NAMALWA (cell line): ENCODE data around the gene ENDOU.

Experiments used
- DNase-seq: peaks from one replicate; pipeline ENCODE4 v3.0.0-alpha.2; 2015; ENCODE audit warnings: low spot score

Gene ENDOU

DNA sequence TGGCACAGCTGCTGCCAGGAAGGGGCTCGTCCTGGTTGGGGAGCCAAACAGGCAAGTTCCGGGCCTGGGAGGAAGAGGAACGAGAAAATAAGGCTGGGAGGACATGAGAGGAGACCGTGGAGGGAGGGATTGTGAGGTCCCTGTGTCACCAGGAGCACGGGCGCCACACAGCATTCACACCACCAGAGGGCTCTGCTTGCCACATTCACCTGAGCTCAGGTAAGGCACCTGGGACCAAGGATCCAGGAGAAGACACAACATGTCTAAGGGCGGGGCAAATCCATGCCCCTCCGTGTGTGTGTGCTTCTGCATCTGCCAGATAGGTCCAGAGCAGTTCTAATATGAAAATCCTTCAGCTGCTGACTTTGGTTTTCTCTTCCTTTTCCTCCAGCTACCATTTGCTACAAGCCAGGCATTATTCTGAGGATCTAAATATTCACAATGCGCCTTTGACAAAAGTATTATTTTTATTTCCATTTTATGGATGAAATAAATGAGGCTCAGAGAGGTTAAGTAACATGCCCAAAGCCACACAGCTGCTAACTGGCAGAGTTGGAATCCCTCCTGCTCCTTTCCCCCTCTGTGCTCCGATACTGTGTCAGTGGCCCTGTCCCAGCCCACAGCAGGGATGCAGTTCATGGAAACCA is 18.8 kb upstream of the ENDOU start:
- DNase-seq: no peak

DNA sequence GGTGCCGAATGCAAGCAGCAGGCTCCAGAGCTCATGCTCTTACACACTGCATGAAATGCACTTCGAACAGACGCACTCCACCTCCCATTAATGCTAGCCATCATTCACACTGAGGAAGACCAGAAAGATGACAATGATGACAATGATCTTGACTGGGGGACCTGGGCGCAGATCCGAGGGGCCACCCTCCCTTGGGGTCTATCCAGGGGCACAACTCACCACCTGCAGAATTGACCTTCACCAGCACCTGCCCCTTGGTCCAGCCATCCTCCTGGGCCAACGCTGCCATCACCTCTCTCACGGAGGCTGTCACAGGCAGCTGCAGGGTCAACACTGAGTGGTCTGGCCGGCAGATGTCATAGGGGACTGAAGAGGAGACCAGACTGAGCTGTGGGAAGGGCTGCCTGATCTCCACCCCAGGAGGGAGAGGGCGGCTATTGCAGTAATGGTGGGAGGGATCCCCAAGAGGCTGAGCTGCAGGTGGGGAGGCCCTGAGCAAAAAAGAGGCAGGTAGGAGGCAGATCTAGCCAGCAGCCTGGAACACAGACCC is 18.1 kb upstream of the ENDOU start:
- DNase-seq: no peak

DNA sequence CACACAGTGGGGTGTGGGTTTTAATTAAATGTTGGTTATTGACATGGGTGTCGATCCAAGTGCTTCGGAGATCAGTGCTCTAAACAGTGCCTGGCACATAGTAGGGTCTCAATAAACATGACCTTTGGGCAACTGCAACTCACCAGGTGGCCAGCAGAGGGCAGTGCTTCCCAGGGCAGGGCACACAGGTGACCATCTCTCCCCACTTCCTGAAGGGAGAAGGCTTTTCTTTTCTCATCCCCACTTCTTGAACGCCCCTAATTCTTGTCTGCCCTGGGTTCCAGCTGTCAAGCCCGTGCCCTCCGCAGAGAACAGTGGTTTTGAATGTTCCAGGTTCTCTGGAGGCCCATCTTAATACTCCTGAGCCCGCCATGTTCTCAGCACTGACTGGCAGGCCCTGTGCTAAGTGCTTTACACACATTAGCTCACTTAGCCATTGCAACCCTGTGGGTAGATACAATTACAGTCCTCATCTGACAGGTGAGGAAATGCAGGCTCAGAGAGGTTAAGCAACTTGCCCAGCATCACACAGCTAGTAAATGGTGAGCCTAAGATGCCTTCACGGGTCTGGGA is 17.0 kb upstream of the ENDOU start:
- peak; percentile 74 for DNase-seq

DNA sequence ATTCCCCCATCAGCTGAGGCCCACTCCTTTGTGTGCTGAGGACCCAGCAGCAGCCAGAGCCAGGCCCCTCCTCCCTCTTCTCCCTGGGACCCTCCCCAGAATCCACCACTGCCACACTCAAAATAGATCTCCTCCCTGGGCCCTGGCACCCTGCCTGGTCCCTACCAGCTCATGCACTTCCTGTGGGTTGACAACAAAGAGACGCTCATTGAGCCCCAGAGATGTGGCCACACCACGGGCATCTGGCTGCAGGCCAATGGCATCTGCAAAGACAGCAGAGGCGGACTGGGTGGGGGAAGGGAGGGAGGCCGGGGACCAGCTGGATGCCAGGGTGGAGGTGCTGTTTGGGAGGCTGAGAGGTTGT is 16.0 kb upstream of the ENDOU start:
- DNase-seq: peak; percentile 89

DNA sequence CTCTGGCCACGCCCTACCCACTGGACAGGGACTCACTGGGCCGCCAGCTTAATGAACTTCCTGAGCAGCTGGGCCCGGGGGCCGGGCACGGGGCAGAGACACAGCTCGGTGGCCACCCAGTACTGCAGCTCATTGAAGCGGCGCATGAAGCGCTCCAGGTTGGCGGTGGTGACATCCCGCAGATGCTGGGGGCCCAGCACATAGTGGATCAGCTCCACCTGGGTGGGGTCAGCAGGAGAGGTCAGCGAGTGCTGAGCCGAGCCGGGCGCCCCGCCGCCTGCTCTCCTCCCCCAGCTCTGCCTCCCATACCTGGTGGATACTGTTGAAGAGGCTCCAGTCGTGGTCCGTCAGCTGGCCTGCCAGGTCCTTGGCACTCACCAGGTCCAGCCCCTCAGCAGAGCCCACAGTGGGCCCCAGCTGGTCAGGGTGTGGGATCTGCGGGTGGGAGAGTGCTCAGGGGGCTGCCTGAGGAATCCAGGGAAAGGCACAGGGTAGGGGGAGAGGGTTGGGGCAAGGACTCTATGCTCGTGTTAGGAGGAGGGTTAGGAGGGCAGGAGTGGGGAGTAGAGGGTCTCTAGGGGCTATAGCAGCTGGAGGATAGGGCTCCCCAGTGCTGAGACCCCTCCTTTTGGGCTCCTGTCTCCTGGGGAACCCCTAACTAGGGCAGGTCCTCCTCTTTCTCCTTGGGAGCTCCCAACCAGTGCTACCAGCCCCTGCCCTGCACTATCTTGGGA is 15.5 kb upstream of the ENDOU start:
- DNase-seq: peak; percentile 70

DNA sequence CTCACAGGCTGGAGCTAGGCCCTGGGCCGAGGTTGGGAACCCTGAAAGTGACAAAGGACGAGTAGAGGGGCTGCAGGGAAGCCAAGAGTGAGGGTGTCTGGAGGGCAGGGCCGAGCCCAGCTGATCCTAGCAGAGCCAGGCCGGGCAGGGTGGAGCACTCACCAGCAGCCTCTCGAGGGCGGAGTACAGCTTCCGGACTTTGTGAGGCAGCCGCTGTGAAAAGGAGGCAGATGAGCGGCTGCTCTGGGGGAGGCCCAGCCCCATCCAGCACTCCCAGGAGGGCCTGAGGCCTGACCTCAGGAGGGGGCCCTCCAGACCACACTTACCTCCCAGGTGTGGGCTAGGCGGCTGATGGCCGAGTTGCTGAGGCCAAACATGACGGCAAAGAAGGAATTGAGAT is 14.7 kb upstream of the ENDOU start:
- DNase-seq: peak; percentile 63

DNA sequence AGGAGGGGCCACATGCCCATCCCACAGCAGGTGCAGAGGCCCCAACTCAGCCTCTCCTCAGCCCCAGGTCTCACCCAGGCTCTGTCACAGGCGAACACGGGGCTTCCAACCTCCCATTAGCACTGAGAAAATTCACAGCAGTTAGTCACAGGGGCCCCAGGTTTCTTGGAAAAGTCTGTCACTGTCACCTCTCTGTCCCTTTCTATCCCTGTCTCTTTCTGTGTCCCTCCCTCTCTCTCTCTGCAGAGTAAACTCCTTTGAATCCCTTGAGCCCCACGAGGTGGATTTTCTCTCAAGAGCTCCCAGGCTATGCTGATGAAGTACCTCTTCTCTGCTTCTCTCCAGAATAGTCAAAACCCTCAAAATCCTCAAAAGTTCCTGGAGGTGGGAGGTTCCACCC is 14.0 kb upstream of the ENDOU start:
- no peak for DNase-seq

DNA sequence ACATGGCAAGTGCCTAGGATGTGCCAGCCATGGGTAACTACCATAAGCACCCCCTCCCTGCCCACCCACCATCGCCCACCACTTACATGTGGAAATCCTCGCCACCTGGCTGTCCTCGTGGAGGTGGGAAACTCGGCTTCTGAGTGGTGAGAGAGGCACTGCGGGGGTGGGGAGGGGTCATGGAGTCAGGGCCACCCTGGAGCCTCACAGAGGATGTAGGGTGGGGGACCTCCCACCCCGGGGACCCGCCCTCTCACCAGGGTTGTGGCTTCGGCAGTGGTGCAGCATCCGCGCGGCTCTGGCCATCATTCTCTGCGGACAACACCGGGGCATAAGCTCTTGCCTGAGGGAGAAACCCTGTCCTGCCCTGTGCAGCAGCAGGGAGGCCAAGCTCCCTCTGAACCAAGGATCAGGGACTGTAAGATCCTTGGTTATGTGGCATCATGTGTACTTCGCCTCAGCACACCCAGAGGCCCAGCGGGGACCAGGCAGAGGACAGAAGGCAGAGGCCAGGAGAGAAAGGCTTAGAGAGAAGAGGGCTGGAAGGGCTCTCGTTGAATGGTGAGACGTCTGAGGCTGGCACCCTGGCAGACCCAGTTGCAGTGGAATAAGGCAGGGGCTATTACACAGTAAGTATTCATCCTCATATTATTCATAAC is 12.8 kb upstream of the ENDOU start:
- DNase-seq: no peak

DNA sequence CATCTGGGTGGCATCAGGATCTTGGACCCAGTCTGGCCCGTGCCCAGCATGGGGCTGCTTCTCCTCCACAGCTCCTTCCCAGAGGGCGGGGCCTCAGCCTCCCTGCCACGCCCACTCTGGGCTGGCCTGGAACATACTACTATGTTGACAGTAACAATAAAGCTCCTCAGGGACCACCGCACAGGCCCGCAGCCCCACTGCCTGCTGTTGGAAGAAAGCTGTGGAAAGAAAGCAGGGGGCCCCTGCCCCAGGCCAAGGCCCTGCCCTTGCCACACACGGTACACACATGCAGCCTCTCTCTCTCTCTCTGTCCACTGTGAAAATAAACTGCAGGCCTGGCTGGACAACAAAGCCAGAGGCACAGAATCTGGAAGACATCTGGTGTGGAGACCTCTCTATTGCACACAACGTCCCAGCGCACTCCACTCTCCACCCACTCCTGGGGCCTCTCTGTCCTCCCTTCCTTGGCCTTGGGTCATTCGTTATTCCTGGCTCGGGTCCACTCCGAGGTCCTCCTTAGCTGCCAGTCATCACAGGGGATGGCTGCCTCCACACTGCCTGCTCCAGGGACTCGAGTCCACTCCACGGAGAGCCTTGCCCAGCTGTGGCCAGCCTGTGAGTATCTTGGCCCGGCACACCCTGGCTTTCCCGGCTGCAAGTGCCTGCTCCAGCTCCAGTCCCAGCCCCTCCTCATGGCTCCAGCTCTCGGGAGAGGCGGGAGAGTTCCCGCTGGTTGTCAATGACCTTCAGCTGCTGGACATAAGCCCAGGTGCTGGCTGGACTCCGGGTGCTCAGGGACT is 11.8 kb upstream of the ENDOU start:
- no peak for DNase-seq

DNA sequence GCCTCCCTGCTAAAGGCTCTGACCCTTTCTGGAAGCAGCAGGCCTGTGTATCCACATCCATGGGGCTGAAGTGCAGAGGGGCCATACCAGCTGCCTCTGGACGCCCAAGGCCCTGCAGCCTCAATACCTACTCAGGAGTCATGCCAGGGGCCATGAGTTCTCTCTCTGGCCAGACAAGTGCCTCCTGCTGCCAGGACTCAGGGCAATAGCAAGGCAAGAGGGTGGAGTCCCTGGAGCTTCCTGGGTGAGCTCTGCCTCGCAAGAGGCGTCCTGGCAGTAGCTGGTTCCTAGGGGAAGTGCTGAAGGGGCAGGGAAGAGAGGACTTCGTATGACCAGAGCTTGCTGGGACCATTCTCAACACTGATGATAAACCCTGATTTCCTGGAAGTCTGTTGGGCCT is 10.9 kb upstream of the ENDOU start:
- no peak for DNase-seq

DNA sequence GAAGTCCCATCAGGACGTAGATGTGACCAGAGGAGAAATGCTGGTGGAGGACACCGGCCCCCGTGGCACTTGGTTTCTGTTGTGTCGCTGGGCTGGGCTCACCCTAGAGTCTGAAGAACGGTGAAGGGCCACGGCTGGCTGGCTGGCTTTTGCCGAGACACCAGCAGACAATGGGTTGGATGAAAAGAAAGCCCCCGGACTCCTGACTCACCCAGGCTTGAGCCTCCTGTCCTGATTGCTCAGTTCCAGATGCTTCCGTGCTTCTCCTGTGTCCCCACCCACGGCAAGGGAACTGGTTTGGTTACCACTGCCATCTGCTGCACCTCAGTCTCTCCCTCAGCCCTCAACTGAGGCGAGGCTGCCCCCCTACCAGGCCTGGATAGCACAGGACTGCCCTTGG is 10.4 kb upstream of the ENDOU start:
- no peak for DNase-seq

DNA sequence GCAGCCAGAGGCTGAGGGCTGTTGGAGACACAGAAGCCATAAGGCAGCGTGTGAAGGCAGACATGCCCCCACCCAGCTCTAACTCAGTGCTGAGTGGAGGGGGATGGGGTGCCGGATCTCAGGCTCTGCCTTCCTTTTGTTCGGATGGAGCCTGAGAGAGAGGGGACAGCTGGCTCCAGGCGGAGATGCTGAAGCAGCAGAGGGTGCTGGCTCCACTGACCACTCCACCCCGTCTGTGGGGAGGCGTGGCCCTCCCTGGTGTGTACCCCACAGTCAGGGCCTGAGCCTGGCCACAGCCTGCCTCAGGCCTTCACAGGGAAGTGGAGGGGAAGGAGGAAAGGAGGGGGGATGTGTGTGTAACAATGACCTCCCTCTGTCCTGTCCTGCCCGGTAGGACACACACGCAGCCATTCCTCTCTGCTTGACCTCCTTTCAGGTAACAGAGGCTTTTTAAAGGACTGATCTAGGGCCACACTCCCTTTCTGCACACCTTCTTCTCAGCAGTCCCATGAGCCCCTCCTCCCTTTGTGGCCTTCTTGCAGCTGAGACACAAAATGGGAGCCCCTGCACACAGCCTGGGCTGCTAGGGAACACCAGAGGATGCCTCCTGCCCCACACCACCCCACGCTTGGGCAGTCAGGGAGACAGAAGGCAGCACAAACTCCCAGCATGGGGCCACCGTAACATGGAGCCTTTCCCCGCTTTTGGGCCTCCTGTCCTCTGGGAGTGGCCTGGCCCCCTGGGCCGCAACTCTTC is 9.6 kb upstream of the ENDOU start:
- DNase-seq: no peak

DNA sequence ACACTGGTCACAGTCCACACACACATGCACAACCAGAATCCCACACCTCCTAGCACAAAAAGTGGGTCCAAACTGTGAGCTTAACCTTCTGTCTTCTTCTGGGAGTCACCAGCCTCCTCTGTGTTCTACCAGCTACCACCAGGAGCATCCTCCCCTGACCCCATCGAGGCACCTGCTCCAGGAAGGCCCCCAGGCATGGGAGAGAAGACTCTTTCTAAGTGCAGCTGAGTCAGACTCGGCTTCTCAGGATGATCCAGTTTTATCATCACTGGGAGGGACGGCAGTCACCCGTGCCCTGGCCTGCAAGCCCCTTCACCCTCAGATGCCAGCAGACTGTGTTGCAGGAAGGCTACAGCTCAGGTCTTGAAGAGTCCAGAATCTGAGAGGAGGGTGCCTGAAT is 7.9 kb upstream of the ENDOU start:
- no peak for DNase-seq

DNA sequence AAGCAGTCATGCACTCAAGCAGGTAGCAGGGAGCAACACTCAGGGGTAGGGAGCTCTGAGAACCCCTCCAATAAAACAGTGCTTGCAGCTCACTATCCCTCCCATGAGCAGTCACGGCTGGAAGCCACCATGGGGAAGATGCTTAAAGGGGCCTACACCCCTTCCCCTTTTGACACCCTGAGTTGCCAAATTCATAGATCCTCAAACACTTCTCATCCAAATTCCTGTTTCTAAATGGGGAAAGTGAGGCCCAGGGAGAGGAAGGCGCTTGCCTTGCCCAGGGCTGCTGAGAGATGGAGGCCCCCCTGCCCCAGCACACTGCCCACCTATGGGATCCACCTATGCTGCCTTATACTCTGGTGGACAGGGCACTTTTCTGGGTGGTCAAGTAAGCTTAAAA is 7.2 kb upstream of the ENDOU start:
- no peak for DNase-seq

DNA sequence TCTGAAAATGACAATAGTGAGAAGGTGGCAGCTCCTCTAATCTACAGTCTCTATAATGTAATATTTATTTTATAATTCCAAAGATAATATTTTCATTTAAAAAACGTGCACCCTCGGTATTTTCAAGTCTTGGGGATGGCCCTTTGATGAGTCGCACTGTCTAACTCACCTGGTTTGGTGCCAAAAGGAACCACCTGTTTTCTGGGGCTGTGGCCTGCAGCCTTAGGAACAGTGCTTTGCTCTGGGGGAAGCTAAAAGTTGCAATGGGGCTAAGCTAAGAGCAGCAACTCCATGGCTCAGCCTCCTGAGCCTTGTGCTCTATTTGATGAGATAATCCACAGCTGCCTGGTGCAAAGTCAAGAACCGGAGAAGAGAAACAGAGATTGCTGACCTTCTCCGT is 6.4 kb upstream of the ENDOU start:
- no peak for DNase-seq

DNA sequence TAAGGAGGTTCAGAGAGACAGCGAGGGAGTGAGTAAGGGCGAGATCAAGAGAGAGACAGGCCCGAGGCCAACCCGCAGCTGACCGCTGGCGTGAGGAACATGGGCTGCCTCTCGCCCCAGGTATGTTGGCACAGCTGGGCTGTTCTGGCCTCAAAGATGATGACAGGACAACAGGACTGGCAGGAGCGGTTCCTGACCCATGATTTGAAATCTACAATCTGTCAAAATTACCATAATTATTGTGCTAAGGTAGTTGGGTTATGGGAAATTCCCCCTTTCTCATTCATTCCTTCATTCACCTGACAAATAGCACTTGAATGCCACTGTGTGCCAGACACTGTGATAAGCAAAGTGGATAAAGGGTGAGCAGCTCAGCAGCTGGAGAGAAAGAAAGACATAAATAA is 5.1 kb upstream of the ENDOU start:
- DNase-seq: no peak

DNA sequence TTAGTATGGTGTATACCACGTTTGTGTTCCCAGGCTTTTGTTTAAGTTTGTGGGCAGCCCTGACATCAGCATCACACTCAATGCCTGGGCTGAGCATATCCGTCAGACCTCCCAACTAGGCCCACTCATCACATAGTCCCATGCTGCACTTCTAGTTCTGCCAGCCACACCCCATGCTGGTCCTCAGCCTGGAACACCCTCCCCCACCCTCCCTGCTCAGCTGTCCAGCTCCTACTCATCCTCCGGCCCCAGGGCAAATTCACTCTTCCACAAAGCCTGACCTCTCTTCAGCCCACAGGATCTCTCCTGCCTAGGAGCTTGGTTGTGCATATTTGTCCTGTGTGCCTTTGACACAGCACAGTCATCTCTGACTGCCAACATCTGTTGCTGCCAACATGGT is 3.9 kb upstream of the ENDOU start:
- no peak for DNase-seq

DNA sequence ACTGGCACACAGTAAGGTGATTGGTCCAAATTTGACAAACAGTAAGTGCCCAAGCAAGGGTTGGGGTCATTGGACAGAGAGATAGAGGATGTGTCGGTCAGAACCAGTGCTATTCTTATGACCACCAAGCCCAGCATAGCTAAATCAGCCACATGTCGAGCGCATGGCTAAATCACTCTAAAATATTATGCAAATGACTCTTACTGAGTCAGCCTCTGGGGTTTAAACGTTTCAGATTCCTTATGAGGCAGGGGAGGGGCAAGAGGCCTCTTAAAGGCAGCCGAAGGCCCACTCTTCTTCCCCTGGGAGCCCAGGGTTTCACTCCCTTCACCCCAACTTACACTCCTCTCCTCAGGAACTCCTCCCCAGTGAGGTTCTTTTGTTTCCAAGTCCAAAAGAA is 603 bp upstream of the ENDOU start:
- peak; percentile 67 for DNase-seq

DNA sequence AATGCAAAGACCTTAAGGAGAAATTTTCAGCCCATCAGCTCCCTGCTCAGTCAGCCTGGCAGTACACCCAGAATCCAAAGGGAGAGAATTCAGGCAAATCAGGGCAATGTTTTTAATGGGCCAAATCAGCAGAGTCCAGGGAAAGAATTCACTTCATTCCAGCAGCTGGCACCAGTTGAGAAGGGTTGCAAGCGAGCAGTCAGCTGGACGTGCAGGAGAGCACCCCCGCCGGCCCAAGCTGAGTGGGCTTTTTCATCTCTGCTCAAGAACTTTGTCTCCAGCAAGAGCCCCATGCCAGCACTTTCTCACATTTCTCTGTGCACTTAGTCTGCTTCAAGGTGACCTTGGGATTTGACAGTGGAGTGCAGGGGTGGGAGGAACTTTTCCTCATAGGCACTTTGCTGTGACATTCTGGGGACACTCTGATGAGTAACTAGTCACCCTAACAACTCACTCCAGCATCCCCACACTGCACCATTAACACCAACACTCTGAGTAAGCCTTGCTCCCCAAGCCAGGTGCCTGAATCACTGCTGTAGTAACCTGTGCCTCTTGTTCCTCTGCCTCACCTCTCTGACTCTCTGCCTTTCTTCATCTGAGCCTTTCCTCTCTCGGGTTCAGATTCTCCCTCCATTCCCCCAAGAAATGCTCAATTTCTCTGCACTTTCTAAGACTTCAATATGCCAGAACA is 2.2 kb downstream of the ENDOU start:
- no peak for DNase-seq

DNA sequence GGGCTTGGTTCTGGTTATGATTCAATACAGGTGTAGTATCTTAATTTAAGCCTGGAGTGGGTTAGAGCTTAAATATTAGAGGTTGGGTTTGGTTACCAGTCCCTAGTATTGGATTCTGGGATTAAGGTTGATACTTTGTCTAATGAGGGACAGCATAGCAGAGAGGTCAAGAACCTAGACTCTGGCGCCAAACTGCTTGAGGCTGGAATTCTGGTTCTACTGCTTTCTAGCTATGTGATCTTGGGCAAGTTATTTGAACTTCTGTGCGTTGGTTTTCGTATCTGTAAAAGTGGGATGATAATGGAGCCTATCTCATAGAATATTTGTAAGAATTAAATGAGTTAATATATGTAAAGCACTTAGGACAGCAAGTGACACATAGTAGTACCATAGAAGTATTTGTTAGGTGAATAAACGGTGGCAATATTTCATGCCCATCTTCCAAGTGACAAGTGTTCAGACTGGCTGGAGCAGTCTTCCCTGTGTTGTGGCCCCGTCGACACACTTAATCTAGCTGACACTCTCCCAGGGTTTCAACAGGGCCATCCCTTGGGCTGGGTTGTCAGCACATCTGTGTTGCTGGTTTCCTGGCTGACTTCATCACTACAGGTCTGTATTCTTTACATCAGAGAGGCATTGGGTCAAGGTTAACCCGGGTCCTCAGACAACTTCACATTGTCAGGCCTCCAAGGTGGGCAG is 3.0 kb downstream of the ENDOU start:
- DNase-seq: no peak
